Stimulated activated CD8-positive, alpha-beta memory T cell treated with anti-CD3 and anti-CD28 coated beads, Interleukin-15, amount 100 ng/mL, for 1 hour (primary cell): ENCODE measurements around the gene C5.
"Not testable (repeated sequence)": the region's sequence is repeated elsewhere in the genome, so short reads cannot be mapped to it uniquely, and the experiment has no call there.

ENCODE experiments used
- DNase-seq: peaks from one replicate; pipeline ENCODE4 v3.0.0-alpha.2; 2020; ENCODE audit warnings: low read depth

C5 gene

DNA sequence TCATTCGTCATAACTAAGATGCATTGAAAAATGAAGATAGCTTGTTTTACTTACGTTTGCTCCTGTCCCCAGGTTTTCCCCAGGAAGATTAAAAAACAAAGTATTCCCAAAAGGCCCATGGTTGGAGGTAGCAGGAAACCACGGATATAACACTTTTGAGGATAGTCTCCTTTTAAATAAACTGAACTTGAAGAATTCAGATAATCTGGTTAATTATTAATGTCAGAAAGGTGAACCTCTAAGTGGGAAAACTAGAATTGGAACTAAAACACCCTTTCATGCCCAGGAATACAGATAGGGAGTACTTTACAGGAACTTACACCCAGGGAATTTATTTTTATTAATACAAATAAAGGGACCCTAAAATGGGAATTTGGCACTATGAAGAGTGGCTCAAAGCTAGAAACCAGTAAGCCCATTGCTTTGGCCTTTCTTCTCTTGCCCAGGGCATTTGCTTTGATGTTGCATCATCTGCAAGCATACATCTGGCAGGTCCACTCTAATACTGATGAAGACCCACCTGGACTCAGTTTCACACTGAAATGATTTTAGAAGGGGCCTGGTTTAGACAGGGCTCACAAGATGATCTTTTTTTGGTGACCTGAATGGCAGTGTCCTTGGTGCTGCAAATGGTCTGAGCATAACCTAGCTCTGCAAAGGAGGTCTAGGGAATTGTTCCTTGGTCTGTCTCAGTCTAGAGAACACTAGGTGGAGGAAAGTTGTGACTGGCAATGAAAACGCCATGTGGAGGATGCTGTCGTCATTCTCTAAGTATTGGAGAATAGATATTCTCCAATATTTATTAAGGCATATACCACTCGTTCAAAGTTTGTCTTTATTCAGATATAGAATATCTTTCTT is at the start of gene C5:
C5 (minus strand) TSS at position 148 of the 861 bp plus-strand sequence; CDS start at position 119, 29 bp downstream.
- no peak for DNase-seq

DNA sequence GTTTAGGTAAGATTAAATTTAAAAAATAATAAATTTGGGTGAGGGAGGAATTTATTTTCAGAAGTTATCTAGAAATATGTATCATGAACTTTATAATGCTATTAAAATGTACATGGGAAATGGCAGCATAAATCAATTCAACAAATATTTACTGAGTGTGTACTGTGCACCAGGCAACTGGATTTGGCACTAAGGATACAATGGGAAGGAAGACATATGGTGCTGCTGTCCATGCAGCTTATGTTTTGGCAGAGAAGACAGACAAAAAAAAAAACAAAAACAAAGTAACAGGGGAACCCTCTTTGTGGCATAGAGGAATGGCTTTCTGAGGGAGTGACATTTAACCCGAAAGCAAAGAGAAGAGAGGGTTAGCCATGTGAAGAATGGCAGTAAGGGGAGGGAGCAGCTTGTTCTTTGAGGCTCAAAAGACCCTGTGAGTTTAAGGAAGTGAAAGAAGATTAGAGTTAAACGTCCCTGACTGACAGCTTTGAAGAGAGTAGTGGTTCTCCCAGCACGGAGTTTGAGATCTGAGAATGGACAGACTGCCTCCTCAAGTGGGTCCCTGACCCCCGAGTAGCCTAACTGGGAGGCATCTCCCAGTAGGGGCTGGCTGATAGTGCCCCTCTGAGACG is 48.6 kb upstream of the C5 start:
- DNase-seq = no peak

DNA sequence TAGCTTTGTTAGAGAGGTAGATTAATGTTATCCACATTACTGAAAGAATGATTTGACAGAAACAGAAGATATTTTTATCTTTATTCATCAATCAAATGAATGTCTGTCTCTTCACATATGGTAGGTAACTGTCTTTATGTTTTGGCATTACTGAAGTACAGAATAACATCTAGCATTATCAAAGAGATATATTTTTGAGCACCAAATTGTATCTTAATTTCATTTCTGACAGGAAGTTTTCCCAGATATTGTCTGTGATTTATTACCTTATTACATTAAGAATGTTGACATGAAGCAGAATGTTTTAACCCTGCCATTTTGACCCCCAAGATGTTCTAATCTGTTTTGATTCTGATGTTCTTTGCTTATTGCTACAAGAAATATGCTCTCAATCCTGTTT is 45.0 kb upstream of the C5 start:
- DNase-seq = no peak

DNA sequence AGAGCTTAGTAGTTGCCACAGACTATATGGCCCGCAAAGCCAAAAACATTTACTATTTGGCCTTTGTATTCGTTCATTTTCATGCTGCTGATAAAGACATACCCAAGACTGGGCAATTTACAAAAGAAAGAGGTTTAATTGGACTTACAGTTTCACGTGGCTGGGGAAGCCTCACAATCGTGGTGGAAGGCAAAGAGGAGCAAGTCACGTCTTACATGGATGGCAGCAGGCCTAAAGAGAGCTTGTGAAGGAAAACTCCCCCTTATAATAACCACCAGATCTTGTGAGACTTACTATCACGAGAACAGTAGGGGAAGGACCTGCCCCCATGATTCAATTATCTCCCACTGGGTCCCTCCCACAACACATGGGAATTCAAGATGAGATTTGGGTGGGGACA is 40.7 kb upstream of the C5 start:
- not testable (repeated sequence) for DNase-seq

DNA sequence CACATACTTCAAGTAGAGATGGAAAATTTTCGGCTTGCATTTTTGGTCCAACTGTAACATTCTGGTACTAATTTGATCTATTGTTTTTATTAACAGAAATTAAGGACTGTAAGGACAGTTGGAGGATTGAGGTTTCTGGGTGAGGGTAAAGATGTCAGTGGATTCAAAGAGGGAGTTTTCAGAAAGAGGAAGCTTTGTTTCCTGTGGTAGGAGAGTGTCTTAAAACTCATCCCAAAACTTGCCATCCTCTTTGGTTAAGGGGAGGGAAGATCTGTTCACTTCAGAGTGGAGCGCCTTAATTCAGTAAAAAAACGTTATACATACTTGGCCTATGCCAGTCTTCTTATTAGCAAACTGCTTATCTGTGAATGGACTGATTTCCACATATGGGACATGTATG is 38.5 kb upstream of the C5 start:
- DNase-seq = no peak

DNA sequence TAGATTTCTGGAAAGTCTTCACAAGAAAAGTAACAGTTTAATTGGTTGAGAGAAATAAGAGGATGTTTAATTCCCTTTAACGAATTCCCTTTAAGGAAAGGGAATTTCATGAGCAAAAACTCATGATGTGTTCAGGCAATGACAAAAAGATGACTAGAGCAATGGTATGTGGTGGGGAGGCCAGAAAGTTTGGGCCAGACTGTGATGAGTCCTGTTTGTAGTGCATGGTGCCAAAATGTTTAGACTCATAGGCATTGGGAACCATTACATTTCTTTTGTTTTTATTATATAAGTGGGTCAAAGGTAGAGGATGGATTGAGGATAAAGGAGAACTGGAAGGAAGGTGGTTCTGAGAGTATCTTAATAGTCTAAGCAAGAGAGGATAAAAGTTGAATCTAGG is 35.6 kb upstream of the C5 start:
- DNase-seq = no peak

DNA sequence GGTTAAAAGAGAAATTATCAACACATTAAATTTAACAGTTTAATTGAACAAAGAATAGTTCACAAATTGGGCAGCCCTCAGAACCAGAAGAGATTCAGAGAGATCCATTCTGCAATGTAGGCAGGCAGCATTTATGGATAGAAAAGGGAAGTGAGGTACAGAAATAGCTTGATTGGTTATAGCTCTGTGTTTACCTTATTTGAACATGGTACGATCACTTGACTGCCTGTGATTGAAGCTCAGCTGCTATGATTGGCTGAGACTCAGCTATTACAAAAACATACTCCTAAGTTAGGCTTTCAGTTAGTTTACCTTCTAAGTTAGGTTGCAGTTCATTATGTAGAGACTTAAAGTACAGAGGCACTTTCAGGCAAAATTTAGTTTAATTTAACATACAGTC is 32.0 kb upstream of the C5 start:
- no peak for DNase-seq

DNA sequence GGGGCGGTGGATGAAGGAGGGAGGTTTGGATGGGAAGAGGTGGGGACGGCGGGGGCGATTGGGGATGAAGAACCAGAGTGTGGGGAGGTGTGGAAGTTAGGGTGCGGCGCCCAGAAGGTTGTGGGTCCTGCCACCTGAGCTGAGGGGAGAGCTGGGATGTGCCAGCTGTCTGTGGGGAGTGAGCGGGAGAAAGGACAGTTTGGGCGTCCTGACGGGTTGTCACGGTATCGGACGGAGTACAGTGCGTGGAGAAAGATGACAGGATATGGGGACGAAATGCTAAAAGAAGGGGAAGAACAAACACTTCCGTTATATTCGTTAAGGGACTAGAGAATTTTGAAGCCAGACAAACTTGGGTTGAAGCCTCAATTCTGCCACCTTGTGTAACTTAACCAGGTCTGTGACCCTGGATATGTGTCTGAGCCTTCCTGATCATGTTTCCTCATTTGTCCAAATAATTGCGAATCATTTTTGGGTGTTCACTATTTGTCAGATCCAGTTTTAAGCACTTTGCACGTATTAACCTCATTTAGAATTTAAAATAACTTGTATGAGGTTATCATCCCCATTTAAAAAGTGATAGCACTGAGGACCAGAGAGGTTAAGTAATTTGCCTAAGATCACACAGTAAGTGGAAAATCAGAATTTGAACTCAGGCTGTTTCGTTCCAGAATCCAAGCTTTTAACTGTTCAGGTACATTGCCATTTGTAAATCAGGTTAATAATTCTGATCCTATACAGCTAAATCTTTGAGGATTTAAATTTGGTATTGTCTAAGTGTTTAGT is 25.4 kb upstream of the C5 start:
- DNase-seq = no peak

DNA sequence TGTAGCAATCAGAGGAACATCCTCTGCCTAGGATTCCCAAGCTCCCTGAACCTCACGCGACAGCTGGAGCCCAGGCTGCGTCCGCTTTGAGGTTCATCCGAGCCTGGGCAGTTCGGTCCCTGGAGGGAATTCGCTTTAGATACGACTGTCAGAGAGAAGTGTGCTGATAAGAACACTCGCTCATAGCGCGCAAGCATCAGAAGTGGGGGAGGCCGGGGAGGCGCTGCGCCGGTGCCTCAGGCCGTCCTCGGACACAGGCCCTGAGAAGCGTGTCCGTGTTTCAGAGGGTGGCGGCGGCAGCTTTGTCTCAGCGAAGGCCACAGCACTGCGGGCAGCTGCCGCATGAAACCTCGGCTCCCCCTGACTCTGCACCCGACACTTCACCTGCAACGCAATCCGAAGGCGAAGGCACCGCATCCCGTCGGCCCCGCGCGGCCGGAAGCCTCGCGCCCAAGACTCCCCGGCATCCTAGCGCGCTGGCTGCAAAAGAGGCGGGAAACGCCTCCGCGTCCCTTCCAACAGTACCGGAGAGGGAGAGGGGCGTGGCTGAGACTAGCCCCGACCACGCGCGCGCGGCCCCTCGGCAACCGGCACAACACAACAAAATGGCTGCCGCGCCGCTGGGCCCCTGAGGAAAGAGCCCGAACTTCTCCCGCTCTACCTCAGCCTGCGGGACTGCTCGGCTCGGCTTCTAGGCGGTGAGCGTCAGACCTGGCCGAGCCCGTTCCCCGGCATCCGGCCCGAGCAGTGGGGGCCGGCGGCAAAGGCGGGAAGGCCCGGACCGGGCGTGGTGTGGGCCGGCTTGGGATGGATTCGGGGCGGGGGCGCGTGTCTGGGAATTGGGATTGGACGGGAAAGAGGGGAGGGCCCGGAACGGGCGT is 24.5 kb upstream of the C5 start, which contains the start of gene CNTRL:
CNTRL (plus strand) TSS at position 586 of the 881 bp plus-strand sequence. CDS start 13,372 bp downstream, outside the sequence.
- DNase-seq = peak; percentile 61

DNA sequence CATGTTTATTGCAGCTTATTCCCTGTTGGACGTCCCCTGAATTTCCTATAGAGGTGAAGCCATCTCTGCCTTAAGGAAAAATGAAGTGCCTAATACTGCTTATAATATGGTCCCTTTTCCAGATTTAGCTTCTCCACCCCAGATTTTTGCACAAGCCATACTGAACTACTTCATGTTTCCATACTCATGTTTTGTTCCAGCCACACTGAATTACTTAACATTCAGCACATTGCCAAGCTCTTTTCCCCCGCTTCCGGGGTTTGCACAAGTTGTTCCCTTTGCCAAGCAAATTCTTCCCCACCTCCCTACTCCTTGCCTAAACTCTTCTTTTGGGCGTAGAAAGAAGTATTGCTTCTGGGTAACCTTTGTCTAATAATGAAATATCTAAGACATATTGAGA is 23.0 kb upstream of the C5 start:
- DNase-seq = no peak

DNA sequence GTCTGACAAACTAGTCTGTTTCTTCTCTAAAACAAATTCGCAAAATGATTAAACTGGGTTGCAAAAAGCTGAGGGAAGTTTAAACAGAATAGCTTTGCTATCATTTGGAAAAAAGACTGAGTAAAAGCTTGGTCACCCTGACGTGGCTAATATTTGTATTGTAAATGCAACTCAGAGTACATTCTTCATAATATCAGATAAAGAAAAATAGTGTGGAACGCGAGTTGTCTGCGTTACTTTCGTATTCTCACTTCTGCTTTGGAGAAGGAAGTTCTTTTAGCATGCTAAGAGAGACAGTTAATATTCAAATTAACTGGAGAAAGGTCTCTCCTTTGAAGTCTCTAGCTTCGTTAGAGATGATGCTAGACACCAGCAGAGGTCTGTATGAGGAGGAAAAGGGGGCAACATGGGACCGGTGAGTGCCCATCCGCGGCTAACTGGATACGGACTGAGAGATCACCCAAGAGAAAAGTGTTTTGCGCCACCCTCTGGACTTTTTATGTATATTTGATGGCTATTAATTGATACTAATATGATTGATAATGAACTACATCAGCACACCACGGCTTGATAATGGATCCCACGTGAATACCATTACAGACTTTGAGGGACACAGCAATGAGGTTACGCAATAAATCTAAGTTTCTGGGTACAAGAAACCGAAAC is 21.8 kb upstream of the C5 start:
- DNase-seq = no peak

DNA sequence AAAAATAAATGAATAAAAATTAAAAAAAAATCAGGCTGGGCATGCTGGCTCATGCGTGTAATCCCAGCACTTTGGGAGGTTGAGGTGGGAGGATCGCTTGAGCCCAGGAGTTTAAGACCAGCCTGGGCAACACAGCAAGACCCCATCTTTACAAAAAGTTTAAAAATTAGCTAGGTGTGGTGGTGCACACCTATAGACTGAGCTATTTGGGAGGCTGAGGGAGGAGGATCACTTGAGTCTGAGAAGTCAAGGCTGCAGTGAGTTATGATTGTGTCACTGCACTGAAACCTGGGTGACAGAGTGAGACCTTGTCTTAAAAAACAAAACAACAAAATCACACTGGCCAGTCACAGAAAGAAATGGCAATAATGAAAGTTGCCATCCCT is 21.3 kb upstream of the C5 start:
- DNase-seq = no peak

DNA sequence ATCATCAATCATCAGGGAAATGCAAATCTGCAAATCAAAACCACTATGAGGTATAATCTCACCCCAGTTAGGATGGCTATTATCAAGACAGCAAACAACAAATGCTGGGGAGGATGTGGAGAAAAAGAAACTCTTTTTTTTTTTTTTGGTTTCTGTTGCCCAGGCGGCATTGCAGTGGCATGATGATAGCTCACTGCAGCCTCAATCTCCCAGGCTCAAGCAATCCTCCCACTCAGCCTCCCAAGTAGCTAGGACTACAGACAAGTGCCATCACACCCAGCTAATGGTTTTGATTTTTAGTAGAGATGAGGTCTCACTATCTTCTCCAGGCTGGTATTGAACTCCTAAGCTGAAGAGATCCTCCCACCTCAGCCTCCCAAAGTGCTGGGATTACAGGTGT is 19.3 kb upstream of the C5 start:
- DNase-seq = no peak

DNA sequence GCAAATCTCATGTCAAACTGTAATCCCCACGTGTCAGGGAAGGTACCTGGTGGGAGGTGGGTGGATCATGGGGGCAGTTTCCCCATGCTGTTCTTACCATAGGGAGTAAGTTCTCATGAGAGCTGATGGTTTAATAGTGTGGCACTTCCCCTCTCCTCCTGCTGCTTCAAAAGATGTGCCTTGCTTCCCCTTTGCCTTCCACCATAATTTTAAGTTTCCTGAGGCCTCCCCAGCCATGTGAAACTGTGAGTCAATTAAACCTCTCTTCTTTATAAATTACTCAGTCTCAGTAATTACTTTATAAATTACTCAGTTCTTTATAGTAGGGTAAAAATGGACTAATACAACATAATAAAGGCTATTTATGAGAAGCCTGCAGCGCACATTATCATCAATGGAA is 17.6 kb upstream of the C5 start:
- no peak for DNase-seq

DNA sequence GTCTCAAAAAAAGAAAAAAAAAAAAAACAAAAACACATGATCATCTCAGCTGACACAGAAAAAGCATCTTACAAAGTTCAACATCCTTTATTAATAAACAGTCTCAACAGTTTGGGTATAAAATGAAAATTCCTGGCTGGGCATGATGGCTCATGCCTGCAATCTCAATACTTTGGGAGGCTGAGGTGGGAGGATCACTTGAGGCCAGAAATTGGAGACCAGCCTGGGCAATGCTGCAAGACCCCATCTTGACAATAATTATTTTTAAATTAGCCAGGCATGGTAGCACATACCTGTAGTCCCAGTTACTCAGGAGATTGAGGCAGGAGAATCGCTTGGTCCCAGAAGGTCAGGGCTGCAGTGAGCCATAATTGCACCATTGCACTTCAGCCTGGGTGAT is 16.8 kb upstream of the C5 start:
- no peak for DNase-seq

DNA sequence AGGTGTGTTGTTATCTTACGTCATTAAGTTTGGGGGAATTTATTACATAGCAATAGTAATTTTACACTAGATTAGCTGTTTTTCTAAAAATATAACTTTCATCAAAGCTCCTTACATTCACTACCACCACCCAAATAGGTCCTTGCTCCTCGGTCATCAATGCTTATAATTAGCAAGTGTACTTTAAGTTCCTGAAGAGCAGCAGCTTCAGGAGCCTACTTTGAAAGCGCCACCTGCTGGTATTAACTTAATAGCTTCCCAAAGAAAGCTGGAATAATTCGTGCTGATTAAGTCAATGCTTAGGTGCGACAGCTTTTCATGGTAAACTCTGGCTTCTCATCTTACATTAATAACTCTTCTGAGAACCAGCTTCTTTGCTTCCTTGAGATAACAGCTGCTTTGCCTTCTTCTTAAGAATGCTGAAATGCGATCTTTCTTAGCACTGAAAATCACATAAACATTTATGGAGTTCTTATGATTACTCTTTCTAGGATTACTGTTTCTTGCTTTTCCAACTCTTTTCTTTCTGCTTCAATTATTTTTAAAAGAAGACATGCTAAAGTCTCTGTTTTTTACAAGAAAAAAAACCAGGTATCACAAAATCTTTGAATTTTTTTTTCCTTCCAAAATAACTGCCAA is 10.0 kb upstream of the C5 start:
- DNase-seq = no peak

DNA sequence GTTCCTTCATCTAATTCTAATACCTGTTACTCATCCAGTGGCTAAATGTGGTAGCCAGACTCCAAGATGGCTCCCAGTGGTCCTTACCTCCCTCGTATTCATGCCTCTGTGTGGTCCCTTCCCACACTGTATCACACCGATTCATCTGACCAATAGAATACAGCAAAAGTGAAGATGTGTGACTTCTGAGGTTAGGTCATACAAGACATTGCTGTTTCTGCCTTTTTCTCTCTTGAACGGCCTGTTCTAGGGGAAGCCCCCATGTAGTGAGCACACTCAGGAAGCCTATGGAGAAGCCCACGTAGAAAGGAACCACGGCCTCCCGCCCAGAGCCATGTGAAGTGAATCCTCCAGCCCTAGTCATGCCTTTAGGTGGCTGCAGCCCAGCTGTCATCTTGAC is 9.4 kb upstream of the C5 start:
- no peak for DNase-seq

DNA sequence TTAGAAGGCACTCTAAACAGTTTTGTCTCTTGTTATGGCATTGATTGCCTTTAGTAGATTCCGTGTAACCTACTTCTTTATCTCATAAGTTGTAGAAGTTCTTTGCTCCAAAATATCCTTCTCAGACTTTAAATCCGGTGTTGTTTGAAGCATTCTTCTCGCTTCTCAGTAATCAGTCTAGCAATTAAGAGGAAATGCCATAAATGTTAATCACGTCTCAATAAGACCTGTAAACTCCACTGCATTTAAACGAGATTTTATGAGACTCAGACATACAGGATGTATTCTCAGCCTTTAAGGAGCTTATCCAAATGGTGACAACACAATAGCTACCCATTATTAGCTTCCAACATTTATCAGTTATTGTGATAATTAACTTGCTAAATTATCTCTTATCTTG is 7.7 kb upstream of the C5 start:
- DNase-seq = no peak

DNA sequence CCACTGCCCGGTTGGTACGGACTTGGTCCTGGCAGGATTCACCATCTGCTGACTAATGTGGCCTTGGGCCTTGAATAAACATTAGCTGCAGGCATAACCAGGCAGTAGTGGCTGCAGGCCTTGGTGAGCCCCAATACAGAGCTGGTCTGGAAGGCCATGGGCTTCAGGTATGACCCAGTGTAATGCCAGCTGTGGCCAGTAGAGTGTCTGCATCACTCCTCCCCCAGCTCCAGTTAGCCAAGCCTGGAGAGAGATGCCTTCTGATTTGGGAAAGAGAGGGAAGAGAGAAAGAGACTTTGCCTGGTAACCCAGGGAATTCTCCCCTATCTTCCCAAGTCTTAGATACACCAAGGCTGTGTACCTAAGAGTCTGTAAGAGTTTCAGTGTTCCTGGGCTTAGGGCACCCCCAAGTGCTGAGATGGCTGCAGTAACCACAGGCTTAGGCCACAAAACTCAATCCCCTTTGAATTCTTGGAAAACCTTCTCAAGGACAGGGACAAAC is 5.6 kb upstream of the C5 start:
- DNase-seq = no peak

DNA sequence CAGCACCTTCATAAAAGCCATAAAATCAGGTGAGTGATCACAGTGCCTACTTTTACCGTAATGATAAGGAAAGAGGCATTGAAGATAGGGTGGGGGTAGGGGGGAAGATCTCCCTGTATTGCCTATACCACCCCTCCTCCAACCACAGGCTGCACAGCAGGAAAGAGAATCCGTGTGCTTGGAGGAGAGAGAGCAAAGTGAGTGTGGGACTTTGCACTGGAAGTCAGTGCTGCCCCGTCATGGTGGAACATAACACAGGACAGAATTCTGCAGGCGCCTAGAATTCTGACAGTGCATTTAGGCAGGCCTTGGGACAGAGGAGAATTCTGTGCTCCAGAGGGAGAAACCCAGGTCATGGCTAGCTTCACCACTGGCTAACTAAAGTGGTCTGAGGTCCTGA is 3.5 kb upstream of the C5 start:
- no peak for DNase-seq

DNA sequence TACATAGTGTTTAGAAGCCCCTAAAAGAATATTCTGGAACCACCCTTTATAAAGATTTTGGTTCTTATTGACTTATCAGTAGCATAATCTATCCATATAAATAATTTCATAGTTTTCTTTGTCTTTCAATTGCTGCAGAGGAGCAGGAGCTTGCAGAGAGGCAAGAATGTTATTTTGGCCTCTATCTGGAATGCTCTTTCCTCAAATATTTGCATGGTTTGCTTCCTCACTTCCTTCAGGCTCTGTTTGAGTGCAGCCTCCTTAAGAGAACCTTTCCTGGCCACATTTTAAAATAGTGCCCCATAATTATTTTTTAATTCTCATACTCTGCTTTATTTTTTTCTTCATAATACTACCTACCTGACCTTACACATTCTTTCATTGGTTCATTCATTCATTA is 1.5 kb downstream of the C5 start:
- no peak for DNase-seq
